Endothelial cell (in vitro differentiated cells): ENCODE results near the gene CD40. TPM values are rescaled to one million over a fixed set of nuclear protein-coding genes. Genes with fewer than 3 reads are reported as not detected.
A peak's percentile ranks its signal among the peaks of the same experiment; 100 is the strongest.

Experiments
- DNase-seq: peaks from one replicate; pipeline ENCODE4 v3.0.0; 2021; ENCODE audit warnings: low spot score
- H3K27ac Mint-ChIP-seq: one replicate; pipeline ENCODE4 v1.8.0; 2021; ENCODE audit warnings: mixed read lengths, inconsistent platforms; ENCODE audit not compliant: unreplicated experiment
- H3K27me3 Mint-ChIP-seq: one replicate; pipeline ENCODE4 v1.8.0; 2021; ENCODE audit warnings: mild to moderate bottlenecking, moderate library complexity, mixed read lengths, inconsistent platforms; ENCODE audit not compliant: unreplicated experiment
- H3K36me3 Mint-ChIP-seq: one replicate; pipeline ENCODE4 v1.8.0; 2021; ENCODE audit warnings: mild to moderate bottlenecking, low read depth, mixed read lengths, inconsistent platforms; ENCODE audit not compliant: unreplicated experiment
- H3K4me1 Mint-ChIP-seq: one replicate; pipeline ENCODE4 v1.8.0; 2021; ENCODE audit warnings: mild to moderate bottlenecking, mixed read lengths, inconsistent platforms; ENCODE audit not compliant: unreplicated experiment
- H3K4me3 Mint-ChIP-seq: one replicate; pipeline ENCODE4 v1.8.0; 2021; ENCODE audit warnings: mild to moderate bottlenecking, mixed read lengths, inconsistent platforms; ENCODE audit not compliant: unreplicated experiment
- H3K9me3 Mint-ChIP-seq: one replicate; pipeline ENCODE4 v1.8.0; 2021; ENCODE audit warnings: mixed read lengths, inconsistent platforms; ENCODE audit not compliant: unreplicated experiment
- total RNA-seq: library from RNA; stranded (reverse); fragmentation: NEBNext Ultra II Directional; extraction: Animal tissue kit (Norgen Biotek cat#: 25700); gene quantifications from one replicate; pipeline ENCODE4 v1.2.1, GENCODE V29; 2021; ENCODE audit not compliant: unreplicated experiment
- TF ChIP-seq, protein P1 (sequence below): fragments of 200-600 bp; sonication (generic); IDR thresholded peaks from one replicate; pipeline ENCODE4 v1.5.0; 2021; ENCODE audit warnings: antibody characterized with exemption; ENCODE audit not compliant: unreplicated experiment

The CD40 gene
- total RNA-seq, 1 donor from 2014 or later: 69.4 TPM

DNA sequence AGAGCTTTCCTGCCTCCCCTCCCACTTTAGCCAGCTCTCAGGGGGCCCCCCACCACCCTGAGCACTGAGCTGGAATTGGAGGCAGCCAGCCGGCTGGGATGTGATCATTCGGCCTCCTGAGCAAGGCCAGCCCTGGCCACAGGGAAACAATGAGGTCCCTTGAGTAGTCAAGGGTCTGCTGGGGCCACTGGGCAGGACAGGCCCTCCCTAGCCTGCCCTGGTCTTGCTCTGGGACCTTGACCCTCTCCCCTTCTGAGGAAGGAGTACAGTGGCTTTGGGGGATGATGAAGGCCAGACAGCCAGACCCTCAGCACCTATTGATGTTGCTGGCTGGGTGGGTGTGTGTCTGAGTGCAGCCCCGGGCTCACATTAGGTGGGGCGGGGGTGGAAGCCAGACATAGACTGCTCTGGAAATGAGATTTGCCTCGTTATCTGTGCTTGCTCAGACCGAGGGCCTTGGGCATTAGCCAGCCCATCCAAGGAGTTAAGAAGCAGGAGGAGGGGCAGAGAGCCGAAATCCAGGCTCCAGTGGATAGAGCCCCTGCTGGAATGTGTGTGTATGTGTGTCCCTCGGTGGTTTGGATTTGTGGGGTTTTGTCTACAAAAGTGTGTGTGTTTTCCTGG lies 21.3 kb downstream of the CD40 start:
- peaks cover 2% of the 10 kb centered on the region for H3K27me3 Mint-ChIP-seq
- H3K9me3 Mint-ChIP-seq: no peaks in the 10 kb centered on the region
- H3K27ac Mint-ChIP-seq: no peak overlapping the region
- no peak overlapping the region for H3K4me3 Mint-ChIP-seq
- no peaks in the 10 kb centered on the region for H3K4me1 Mint-ChIP-seq
- H3K36me3 Mint-ChIP-seq: peaks cover 4% of the 10 kb centered on the region
- no peak for DNase-seq
- TF ChIP-seq, protein P1, sequence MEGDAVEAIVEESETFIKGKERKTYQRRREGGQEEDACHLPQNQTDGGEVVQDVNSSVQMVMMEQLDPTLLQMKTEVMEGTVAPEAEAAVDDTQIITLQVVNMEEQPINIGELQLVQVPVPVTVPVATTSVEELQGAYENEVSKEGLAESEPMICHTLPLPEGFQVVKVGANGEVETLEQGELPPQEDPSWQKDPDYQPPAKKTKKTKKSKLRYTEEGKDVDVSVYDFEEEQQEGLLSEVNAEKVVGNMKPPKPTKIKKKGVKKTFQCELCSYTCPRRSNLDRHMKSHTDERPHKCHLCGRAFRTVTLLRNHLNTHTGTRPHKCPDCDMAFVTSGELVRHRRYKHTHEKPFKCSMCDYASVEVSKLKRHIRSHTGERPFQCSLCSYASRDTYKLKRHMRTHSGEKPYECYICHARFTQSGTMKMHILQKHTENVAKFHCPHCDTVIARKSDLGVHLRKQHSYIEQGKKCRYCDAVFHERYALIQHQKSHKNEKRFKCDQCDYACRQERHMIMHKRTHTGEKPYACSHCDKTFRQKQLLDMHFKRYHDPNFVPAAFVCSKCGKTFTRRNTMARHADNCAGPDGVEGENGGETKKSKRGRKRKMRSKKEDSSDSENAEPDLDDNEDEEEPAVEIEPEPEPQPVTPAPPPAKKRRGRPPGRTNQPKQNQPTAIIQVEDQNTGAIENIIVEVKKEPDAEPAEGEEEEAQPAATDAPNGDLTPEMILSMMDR: no peak

DNA sequence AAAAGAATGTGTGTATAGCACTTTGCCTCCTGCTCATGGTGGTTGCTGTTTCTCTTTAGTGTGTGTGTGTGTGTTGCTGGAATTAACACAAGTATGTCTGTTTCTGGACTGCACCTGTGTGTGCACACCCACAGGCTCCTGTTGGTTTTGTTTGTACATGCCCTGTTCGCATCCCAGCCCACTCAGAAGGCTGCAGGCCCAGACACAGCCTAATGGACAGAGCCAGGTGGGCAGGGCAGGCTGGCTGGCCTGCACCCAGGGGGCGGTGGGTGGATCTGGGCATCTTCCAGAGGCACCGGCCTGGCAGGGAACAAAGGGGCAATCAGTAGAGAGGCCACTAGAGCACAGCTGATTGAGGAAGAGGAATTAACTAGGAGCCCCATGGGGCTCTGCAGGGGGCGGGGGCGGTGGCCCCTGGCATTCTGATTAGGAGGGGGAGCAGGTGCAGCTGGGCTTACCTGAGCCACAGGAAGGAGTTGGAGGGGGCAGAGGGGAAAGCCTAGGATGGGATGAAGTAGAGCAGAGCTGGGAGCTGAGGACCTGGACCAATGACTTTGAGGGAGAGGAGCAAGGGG lies 21.9 kb downstream of the CD40 start:
- Mint-ChIP-seq H3K27ac (no peak overlapping the region), H3K36me3 (peaks cover 4% of the 10 kb centered on the region), H3K4me3 (no peak overlapping the region), H3K27me3 (peaks cover 4% of the 10 kb centered on the region), H3K9me3 (no peaks in the 10 kb centered on the region), H3K4me1 (no peaks in the 10 kb centered on the region)
- TF ChIP-seq, protein P1: no peak
- DNase-seq: no peak

DNA sequence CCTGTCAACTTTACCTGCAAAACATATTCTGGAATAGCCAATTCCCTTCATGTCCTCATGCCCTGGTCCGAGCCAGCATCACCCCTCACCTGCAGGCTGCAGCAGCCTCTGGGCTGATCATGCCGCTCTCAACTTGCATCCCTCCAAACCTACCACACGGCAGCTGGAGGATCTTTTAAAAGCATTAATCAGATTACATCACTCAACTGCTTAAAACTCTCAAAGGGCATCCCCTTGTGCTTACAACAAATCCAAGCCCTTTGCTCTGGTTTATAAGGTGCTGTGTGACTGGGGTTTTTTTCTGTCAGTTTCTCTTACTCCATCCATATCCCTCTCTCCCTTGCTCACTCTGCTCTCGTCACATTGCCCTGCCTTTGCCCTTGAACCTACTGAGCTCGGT lies 24.0 kb downstream of the CD40 start:
- Mint-ChIP-seq H3K27me3 (peaks cover 4% of the 10 kb centered on the region), H3K36me3 (peaks cover 4% of the 10 kb centered on the region)
- TF ChIP-seq, protein P1: no peak

DNA sequence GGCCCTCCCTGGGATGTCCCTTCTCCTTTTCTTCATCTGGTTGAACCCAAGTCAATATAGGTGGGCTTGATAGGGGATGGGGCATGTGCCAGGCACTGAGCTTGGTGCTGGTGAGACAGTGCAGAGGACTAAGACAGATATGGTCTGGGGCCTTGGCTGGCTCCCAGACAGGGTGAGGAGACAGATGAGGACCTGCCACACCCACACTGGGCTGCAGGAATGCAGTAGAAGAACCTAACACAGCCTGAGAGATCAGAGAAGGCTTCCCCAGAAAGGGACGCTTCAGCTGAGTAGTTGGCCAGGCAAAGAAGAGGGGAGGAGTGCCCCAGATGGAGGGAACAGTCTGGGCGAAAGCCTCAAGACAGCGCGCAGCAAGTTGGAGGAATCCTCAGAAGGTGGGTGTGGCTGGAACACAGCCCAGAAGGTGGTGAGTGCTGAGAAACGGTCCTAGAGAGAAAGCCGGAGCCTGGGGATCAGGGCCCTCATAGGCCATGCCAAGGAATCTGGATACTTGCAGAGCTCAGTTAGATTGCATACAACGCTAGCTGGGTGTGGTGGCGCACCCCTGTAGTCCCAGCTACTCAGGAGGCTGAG lies 26.4 kb downstream of the CD40 start:
- H3K27me3 Mint-ChIP-seq: peaks cover 4% of the 10 kb centered on the region
- no peak for DNase-seq
- TF ChIP-seq, protein P1: no peak
- no peak overlapping the region for H3K4me3 Mint-ChIP-seq
- peaks cover 4% of the 10 kb centered on the region for H3K36me3 Mint-ChIP-seq
- H3K27ac Mint-ChIP-seq: no peak overlapping the region
- H3K4me1 Mint-ChIP-seq: no peaks in the 10 kb centered on the region
- no peaks in the 10 kb centered on the region for H3K9me3 Mint-ChIP-seq

More for the DNA sequence above, 24.0 kb downstream of the CD40 start:
- Mint-ChIP-seq H3K4me1 (no peaks in the 10 kb centered on the region), H3K27ac (no peak overlapping the region), H3K9me3 (no peaks in the 10 kb centered on the region), H3K4me3 (peak overlapping the region; percentile 40)
- no peak for DNase-seq

DNA sequence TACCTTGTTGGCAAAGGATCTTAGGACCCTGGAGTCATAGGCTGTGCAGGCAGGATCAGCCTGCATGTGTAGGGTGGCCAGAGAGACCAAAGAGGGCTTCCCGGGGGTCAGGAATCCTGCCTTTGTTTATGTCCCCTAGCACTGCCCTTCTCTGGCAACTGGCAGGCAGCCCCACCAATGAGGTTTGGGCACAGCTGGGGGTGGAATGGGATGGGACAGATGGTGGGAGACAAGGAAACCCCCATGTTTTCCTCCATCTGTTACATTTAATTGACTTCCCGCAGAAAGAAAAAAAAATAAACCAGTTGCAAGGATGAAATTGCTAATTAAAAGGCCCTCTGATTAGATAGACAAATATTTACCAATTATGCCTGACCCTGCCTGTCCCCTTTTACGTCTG lies 27.6 kb downstream of the CD40 start:
- TF ChIP-seq, protein P1: no peak
- H3K36me3 Mint-ChIP-seq: peaks cover 4% of the 10 kb centered on the region
- no peak for DNase-seq
- peaks cover 4% of the 10 kb centered on the region for H3K27me3 Mint-ChIP-seq
- no peaks in the 10 kb centered on the region for H3K4me1 Mint-ChIP-seq
- no peaks in the 10 kb centered on the region for H3K9me3 Mint-ChIP-seq
- H3K4me3 Mint-ChIP-seq: no peak overlapping the region
- no peak overlapping the region for H3K27ac Mint-ChIP-seq
